Measurements from ENCODE around the gene SULT6B1.
"Not testable (repeated sequence)": the region's sequence is repeated elsewhere in the genome, so short reads cannot be mapped to it uniquely, and the experiment has no call there.

The SULT6B1 gene, protein sequence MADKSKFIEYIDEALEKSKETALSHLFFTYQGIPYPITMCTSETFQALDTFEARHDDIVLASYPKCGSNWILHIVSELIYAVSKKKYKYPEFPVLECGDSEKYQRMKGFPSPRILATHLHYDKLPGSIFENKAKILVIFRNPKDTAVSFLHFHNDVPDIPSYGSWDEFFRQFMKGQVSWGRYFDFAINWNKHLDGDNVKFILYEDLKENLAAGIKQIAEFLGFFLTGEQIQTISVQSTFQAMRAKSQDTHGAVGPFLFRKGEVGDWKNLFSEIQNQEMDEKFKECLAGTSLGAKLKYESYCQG

DNA sequence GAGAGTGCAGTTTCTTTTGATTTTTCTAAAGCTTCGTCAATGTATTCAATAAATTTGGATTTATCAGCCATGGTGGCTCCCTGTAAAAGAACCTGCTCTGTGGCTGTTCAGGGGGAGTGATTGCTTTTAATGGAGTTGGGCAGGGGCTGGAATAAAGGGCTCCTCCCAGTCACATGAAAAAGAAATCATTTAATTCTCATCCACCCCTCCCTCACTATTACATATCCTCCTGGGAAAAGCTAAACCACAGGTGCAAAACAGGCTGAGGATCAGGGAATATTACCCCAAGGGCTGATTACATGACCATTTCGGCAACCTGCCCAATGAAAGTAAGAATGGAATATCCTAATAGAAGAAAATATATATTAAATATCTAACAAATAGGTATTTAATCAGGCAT, at the start of gene SULT6B1:
Gene SULT6B1 (minus strand): TSS at position 101 of the 400 bp plus-strand sequence. CDS start 30 bp downstream, at position 71.
- no peaks in the 10 kb centered on the region for H3K27me3 ChIP-seq (ENCODE audit: control insufficient read depth, insufficient read depth, low read length)
- H3K9ac ChIP-seq (ENCODE audit: low read length) = peak within 1 kb of the TSS; percentile 60
- H3K27ac ChIP-seq (ENCODE audit: low read depth, low read length) = peak within 1 kb of the TSS; percentile 65
- H3K36me3 ChIP-seq (ENCODE audit: control insufficient read depth, insufficient read depth, low read length) = no peaks in the 10 kb centered on the region
- peaks cover 45% of the 10 kb centered on the region for H3K4me1 ChIP-seq (ENCODE audit: control insufficient read depth, insufficient read depth, low read length)
- H3K9me3 ChIP-seq (ENCODE audit: control insufficient read depth, insufficient read depth, low read depth, low read length) = no peaks in the 10 kb centered on the region
- H3K4me3 ChIP-seq (ENCODE audit: low read depth, low read length) = no peak within 1 kb of the TSS

DNA sequence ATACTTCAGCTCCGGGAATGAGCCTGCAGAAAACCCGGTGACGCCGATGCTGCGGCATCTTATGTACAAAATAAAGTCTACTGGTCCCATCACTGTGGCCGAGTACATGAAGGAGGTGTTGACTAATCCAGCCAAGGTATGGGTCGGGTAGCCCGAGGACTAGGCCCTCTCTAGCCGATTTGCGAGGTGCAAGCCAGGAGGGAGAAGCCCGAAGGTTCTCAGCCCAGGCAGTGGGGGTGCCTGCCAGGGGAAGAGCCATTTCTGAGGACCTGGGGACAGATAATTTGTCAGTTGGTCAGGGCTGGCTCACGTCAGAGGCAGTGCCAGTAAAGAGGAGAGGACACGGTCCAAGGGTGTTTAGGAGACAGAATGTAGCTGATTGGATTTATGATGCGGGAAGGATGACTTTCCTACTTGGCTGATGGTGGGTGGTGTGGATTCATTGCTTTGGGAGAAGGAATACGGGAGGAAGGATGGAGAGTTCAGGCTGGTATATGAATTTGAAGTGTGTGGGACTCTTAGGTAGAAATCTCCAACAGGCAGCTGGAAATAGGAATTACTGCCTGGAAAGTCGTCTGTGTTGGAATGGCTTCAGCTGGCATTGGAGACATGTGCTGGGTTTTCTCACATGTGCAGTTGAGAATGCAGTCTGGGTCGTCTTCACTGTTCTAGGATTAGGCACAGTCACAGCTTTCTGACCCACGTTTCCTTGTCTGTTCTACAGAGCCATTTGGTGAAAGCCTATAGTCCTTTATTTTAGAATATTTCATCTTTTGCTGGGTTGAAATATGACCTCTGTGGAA, 43.9 kb upstream of the SULT6B1 start:
- Histone ChIP-seq H3K9me3 (ENCODE audit: control insufficient read depth, insufficient read depth, low read depth, low read length) (no peaks in the 10 kb centered on the region), H3K36me3 (ENCODE audit: control insufficient read depth, insufficient read depth, low read length) (peaks cover 58% of the 10 kb centered on the region), H3K27ac (ENCODE audit: low read depth, low read length) (peak overlapping the region; percentile 72; the same call in 1 of the 2 replicates), H3K4me3 (ENCODE audit: low read depth, low read length) (peak overlapping the region; percentile 92), H3K9ac (ENCODE audit: low read length) (peak overlapping the region; percentile 93), H3K27me3 (ENCODE audit: control insufficient read depth, insufficient read depth, low read length) (no peaks in the 10 kb centered on the region), H3K4me1 (ENCODE audit: control insufficient read depth, insufficient read depth, low read length) (peaks cover 29% of the 10 kb centered on the region)

DNA sequence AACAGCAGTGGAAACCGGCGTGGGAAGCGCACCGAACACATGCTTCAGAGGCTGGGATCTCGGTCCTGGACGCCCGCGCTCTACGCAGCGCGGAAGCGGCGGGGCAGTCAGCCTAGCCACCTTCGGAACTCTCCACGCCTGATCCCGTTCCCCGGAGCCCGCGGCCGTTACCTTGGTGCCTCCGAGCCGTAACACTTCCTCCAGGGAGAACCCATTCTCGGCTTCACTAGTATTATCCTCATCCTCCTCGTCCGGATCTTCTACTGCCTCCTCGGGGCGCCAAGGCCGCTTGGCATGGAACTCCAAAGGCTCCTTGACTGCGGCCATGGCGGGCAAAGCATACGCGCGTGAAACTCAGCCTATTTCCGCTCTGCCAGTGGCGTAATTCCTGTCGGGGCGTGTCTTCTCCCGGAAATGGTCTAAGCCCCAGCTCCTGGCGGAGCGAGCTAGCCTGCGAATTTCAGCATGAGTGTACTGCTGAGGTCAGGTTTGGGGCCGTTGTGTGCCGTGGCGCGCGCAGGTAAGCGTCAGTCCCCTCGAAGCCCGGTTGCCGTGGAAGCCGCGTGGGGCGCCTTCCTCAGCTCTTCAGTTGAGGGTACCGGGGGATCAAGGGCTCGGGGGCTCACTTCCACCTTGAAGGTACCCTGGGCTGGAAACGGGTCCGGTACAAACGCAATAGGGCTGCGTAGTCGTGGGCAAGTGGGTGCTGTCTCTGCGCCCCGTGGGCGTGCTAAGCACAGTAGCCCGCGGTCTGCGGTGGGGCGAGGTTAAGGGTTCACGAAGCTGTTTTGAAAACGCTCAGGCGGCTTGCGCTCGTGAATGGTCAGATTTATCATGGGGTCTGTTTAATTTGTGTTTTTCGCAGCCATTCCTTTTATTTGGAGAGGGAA, 43.0 kb upstream of the SULT6B1 start, which contains the start of the genes CEBPZ and NDUFAF7:
Gene CEBPZ (minus strand): TSS at position 356 of the 890 bp plus-strand sequence. CDS start 29 bp downstream, at position 327.
Gene NDUFAF7 (plus strand): TSS at position 418 of the 890 bp plus-strand sequence. CDS start 48 bp downstream, at position 466.
- no peaks in the 10 kb centered on the region for H3K9me3 ChIP-seq (ENCODE audit: control insufficient read depth, insufficient read depth, low read depth, low read length)
- H3K36me3 ChIP-seq (ENCODE audit: control insufficient read depth, insufficient read depth, low read length) = peaks cover 60% of the 10 kb centered on the region
- H3K27me3 ChIP-seq (ENCODE audit: control insufficient read depth, insufficient read depth, low read length) = no peaks in the 10 kb centered on the region
- peak within 1 kb of the TSS; percentile 92 for H3K4me3 ChIP-seq (ENCODE audit: low read depth, low read length)
- H3K4me1 ChIP-seq (ENCODE audit: control insufficient read depth, insufficient read depth, low read length) = peaks cover 34% of the 10 kb centered on the region
- H3K27ac ChIP-seq (ENCODE audit: low read depth, low read length) = peak within 1 kb of the TSS; percentile 72
- H3K9ac ChIP-seq (ENCODE audit: low read length) = peak within 1 kb of the TSS; percentile 93

DNA sequence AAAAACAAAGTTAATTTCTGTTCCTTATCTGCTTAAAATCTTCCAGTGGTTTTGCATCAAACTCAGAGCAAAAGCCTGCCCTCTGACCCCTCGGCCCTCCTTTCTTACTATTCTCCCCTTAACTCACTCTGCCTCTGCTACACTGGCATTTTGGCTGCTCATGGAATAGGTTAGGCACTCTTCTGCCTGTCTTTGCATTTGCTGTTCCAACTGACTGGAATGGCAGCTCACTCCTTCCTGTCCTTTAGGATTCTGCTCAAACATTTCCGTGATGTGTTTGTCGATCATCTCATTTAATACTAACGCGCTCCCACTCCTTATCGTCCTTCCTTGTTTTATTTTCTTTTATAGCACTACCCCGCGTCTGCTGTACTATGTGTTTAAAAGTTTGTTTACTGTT, 42.1 kb upstream of the SULT6B1 start:
- H3K27ac ChIP-seq (ENCODE audit: low read depth, low read length) = peak overlapping the region; percentile 72
- H3K4me1 ChIP-seq (ENCODE audit: control insufficient read depth, insufficient read depth, low read length) = peaks cover 39% of the 10 kb centered on the region
- peak overlapping the region; percentile 92 for H3K4me3 ChIP-seq (ENCODE audit: low read depth, low read length)
- no peaks in the 10 kb centered on the region for H3K27me3 ChIP-seq (ENCODE audit: control insufficient read depth, insufficient read depth, low read length)
- H3K9ac ChIP-seq (ENCODE audit: low read length) = peak overlapping the region; percentile 93
- no peaks in the 10 kb centered on the region for H3K9me3 ChIP-seq (ENCODE audit: control insufficient read depth, insufficient read depth, low read depth, low read length)
- peaks cover 52% of the 10 kb centered on the region for H3K36me3 ChIP-seq (ENCODE audit: control insufficient read depth, insufficient read depth, low read length)

DNA sequence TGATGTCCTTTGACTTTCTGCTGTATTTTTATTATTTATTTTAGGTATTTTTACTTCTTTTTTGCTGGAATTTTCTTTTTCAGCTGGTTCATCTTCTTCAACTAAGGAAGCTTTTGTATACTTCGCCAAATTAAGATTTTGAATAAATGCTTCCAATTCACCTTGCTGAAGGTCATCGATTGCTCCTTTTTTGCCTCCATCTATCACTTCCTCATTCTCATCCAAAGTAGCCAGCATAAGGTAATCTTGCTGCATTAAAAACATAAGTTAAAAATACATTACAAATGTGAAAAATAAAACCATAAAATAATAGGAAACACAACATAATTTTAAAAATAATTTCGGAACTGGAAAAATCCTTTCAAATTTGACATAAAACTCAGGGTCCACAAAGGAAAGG, 40.3 kb upstream of the SULT6B1 start:
- H3K9me3 ChIP-seq (ENCODE audit: control insufficient read depth, insufficient read depth, low read depth, low read length) = no peaks in the 10 kb centered on the region
- H3K9ac ChIP-seq (ENCODE audit: low read length) = no peak overlapping the region
- peaks cover 49% of the 10 kb centered on the region for H3K36me3 ChIP-seq (ENCODE audit: control insufficient read depth, insufficient read depth, low read length)
- H3K27ac ChIP-seq (ENCODE audit: low read depth, low read length) = no peak overlapping the region
- H3K27me3 ChIP-seq (ENCODE audit: control insufficient read depth, insufficient read depth, low read length) = no peaks in the 10 kb centered on the region
- H3K4me3 ChIP-seq (ENCODE audit: low read depth, low read length) = 0 out of 2 replicates have a peak overlapping the region, but pooled peaks have one; percentile 92
- H3K4me1 ChIP-seq (ENCODE audit: control insufficient read depth, insufficient read depth, low read length) = peaks cover 54% of the 10 kb centered on the region

DNA sequence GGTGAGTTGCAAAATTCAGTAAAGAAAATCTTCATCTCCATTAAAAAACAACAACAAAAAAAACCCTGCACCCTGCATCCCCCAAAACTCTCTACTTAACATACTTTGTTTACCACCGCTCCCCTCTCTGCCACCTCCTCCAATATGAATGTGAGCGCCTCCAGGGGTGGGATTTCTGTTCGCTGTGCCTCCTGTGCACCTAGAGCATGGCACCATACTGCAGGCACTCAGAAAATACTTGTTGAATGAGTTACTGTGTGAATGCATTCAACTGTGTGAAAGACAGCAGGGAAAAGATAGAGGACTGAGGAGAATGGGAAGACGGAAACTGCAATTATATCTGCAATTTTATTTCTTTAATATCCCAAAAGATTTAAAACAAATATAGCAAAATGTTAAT, 38.4 kb upstream of the SULT6B1 start:
- peak overlapping the region; percentile 48 for H3K4me3 ChIP-seq (ENCODE audit: low read depth, low read length)
- H3K27ac ChIP-seq (ENCODE audit: low read depth, low read length) = peak overlapping the region; percentile 93
- peaks cover 55% of the 10 kb centered on the region for H3K36me3 ChIP-seq (ENCODE audit: control insufficient read depth, insufficient read depth, low read length)
- H3K9me3 ChIP-seq (ENCODE audit: control insufficient read depth, insufficient read depth, low read depth, low read length) = no peaks in the 10 kb centered on the region
- H3K4me1 ChIP-seq (ENCODE audit: control insufficient read depth, insufficient read depth, low read length) = peaks cover 46% of the 10 kb centered on the region
- peak overlapping the region; percentile 82 for H3K9ac ChIP-seq (ENCODE audit: low read length)
- H3K27me3 ChIP-seq (ENCODE audit: control insufficient read depth, insufficient read depth, low read length) = no peaks in the 10 kb centered on the region

DNA sequence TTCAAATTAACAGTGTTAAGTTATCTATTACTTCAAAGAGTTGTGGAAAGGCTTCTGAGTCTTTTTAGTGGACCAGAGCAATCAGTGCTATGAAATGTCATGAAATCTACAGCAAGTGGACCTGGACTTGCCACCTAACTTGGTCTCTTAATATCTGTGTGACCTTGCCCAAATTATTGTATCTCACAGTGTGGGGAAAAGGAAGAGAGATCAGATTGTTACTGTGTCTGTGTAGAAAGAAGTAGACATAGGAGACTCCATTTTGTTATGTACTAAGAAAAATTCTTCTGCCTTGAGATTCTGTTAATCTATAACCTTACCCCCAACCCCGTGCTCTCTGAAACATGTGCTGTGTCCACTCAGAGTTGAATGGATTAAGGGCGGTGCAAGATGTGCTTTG, 36.7 kb upstream of the SULT6B1 start:
- Histone ChIP-seq H3K4me3 (ENCODE audit: low read depth, low read length) (peak overlapping the region; percentile 46), H3K36me3 (ENCODE audit: control insufficient read depth, insufficient read depth, low read length) (peaks cover 71% of the 10 kb centered on the region), H3K9ac (ENCODE audit: low read length) (peak overlapping the region; percentile 82)

DNA sequence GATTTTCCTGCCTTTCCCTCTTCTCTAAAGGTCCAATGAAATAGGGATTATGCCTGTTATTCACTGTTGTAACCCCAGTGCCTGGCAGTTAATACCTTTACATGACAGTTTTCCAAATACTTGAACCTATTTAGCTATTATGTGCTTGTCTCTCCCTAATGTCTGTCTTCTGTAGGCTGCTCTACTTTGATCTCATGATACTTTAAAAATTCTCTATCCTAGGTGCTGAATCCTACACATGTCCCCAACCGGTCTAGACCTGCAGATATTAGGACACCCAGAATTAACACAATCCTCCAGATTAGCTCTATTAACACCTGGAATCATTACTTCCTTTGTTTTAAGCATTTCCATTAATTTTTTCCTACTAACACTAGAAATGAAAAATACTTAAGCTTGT, 35.6 kb upstream of the SULT6B1 start:
- Histone ChIP-seq H3K9me3 (ENCODE audit: control insufficient read depth, insufficient read depth, low read depth, low read length) (no peaks in the 10 kb centered on the region), H3K9ac (ENCODE audit: low read length) (no peak overlapping the region), H3K27ac (ENCODE audit: low read depth, low read length) (0 out of 2 replicates have a peak overlapping the region, but pooled peaks have one; percentile 93), H3K27me3 (ENCODE audit: control insufficient read depth, insufficient read depth, low read length) (no peaks in the 10 kb centered on the region), H3K36me3 (ENCODE audit: control insufficient read depth, insufficient read depth, low read length) (peaks cover 77% of the 10 kb centered on the region), H3K4me1 (ENCODE audit: control insufficient read depth, insufficient read depth, low read length) (peaks cover 41% of the 10 kb centered on the region), H3K4me3 (ENCODE audit: low read depth, low read length) (peak overlapping the region; percentile 46; the same call in 1 of the 2 replicates)

More for the DNA sequence above, 36.7 kb upstream of the SULT6B1 start:
- Histone ChIP-seq H3K27ac (ENCODE audit: low read depth, low read length) (peak overlapping the region; percentile 93), H3K4me1 (ENCODE audit: control insufficient read depth, insufficient read depth, low read length) (peaks cover 46% of the 10 kb centered on the region)
- H3K9me3 ChIP-seq (ENCODE audit: control insufficient read depth, insufficient read depth, low read depth, low read length); H3K27me3 ChIP-seq (ENCODE audit: control insufficient read depth, insufficient read depth, low read length): not testable (repeated sequence)

DNA sequence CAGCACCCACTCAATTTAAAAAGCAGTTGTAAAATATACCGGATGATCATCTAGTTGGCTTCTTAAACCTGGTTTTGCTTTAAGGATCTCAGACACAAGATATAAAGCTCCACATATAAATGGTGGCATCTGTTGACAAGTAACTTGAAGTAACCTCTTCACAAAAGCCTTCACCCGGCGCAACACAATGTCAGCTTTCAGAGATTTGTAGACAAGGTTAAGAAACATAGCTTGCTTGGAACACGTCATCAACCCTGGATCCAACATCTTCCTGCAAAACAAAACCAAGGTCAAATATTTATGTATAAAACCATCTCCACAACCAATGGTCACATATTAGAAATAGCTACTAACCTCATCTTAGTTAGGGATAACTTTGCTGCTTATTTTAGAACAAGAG, 34.7 kb upstream of the SULT6B1 start:
- no peak overlapping the region for H3K9ac ChIP-seq (ENCODE audit: low read length)
- peaks cover 33% of the 10 kb centered on the region for H3K4me1 ChIP-seq (ENCODE audit: control insufficient read depth, insufficient read depth, low read length)
- 0 out of 2 replicates have a peak overlapping the region, but pooled peaks have one; percentile 1 for H3K27ac ChIP-seq (ENCODE audit: low read depth, low read length)
- no peaks in the 10 kb centered on the region for H3K9me3 ChIP-seq (ENCODE audit: control insufficient read depth, insufficient read depth, low read depth, low read length)
- H3K27me3 ChIP-seq (ENCODE audit: control insufficient read depth, insufficient read depth, low read length) = no peaks in the 10 kb centered on the region
- no peak overlapping the region for H3K4me3 ChIP-seq (ENCODE audit: low read depth, low read length)
- H3K36me3 ChIP-seq (ENCODE audit: control insufficient read depth, insufficient read depth, low read length) = peaks cover 78% of the 10 kb centered on the region

DNA sequence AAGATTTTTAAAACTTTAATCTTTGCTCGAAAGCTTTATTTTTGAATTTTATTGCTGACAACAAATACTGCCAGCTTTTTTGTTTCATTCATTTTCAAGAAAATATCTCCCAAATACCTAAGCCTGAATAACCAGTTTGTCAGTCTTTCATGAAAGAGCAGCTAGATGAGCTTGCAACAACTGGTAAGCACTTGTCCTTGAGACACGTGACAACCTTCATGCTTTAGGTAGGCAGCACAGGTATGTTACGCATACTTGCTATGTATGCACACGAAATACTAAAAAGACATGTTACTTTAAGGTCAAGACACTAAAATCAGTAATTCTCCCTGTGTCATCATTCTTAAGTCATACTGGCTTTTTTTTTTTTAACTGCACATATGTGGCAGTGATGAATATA, 30.6 kb upstream of the SULT6B1 start:
- Histone ChIP-seq H3K4me1 (ENCODE audit: control insufficient read depth, insufficient read depth, low read length) (peaks cover 3% of the 10 kb centered on the region), H3K36me3 (ENCODE audit: control insufficient read depth, insufficient read depth, low read length) (peaks cover 90% of the 10 kb centered on the region), H3K27ac (ENCODE audit: low read depth, low read length) (no peak overlapping the region)

More for the DNA sequence above, 30.6 kb upstream of the SULT6B1 start:
- no peaks in the 10 kb centered on the region for H3K27me3 ChIP-seq (ENCODE audit: control insufficient read depth, insufficient read depth, low read length)
- no peak overlapping the region for H3K4me3 ChIP-seq (ENCODE audit: low read depth, low read length)
- no peaks in the 10 kb centered on the region for H3K9me3 ChIP-seq (ENCODE audit: control insufficient read depth, insufficient read depth, low read depth, low read length)
- no peak overlapping the region for H3K9ac ChIP-seq (ENCODE audit: low read length)
